Heart left ventricle (tissue), 16 donors: ENCODE measurements around the gene ATG14. TPM values are rescaled to one million over a fixed set of nuclear protein-coding genes. Genes with fewer than 3 reads are reported as not detected.

Experiments
- ATAC-seq, 4 donors: fragments of 200-7000 bp; cut with Tn5 transposase; one replicate each; pipeline ENCODE4 v1.9.1; 2020 to 2022; ENCODE audit warnings: moderate library complexity in 4 of 4, mild to moderate bottlenecking in 3 of 4, moderate number of reproducible peaks in 1 of 4
- DNase-seq, 5 donors: peaks; one replicate each; pipeline ENCODE4 v3.0.0-alpha.2; 2020
- H3K27ac ChIP-seq, 12 donors: fragments of 200-600 bp; sonication (generic) in 4 of 12; one replicate each; pipeline versions ENCODE4 v1.5.0 to v1.8.0; 2016 to 2022; ENCODE audit warnings: mild to moderate bottlenecking in 2 of 12
- H3K27me3 ChIP-seq, 9 donors: fragments of 200-600 bp; sonication (generic) in 2 of 9; one replicate each; pipeline versions ENCODE4 v1.5.1 to v1.8.0; 2016 to 2022; ENCODE audit warnings: mild to moderate bottlenecking in 3 of 9
- H3K36me3 ChIP-seq, 9 donors: fragments of 200-600 bp; sonication (generic) in 2 of 9; one replicate each; pipeline versions ENCODE4 v1.5.0 to v1.8.0; 2018 to 2022; ENCODE audit warnings: mild to moderate bottlenecking in 2 of 9
- H3K4me1 ChIP-seq, 12 donors: fragments of 200-600 bp; sonication (generic) in 4 of 12; one replicate each; pipeline versions ENCODE4 v1.5.0 to v1.8.0; 2016 to 2022; ENCODE audit warnings: mild to moderate bottlenecking in 3 of 12
- H3K4me3 ChIP-seq, 12 donors: fragments of 200-600 bp; sonication (generic) in 4 of 12; one replicate each; pipeline versions ENCODE4 v1.5.0 to v1.8.0; 2017 to 2022; ENCODE audit warnings: mild to moderate bottlenecking in 9 of 12, moderate library complexity in 4 of 12
- H3K9me3 ChIP-seq, 12 donors: fragments of 200-600 bp; sonication (generic) in 4 of 12; one replicate each; pipeline versions ENCODE4 v1.5.0 to v1.8.0; 2016 to 2022; ENCODE audit warnings: mild to moderate bottlenecking in 1 of 12
- CTCF ChIP-seq, 12 donors: fragments of 200-600 bp; sonication (generic) in 4 of 12; IDR thresholded peaks; one replicate each; pipeline versions ENCODE4 v1.5.0 to v1.8.0; 2018 to 2022; ENCODE audit warnings: antibody characterized with exemption in 12 of 12, mild to moderate bottlenecking in 5 of 12
- POLR2A ChIP-seq, 2 donors: fragments of 450-650 bp; IDR thresholded peaks; one replicate each; pipeline ENCODE4 v1.6.1; 2017; ENCODE audit warnings: antibody characterized with exemption in 2 of 2, mild to moderate bottlenecking in 2 of 2, moderate library complexity in 2 of 2
- WGBS, 4 donors: extraction: QIAGEN DNeasy Blood & Tissue Kit in 2 of 4; methylation state at CpG; one replicate each; pipeline versions ENCODE4 v1.1.5 to v1.1.7; 2013 to 2018; 5-methylcytosine and 5-hydroxymethylcytosine counted together
- intact Hi-C, 10 donors: fragments of 100-400 bp; cut with DNase I; formaldehyde crosslinking; loops; one replicate each; pipeline versions ENCODE4 v1.11.1 to v1.14.2; 2022
- polyA plus RNA-seq, 2 donors: library from polyadenylated mRNA; stranded (reverse); fragments of 200-250 nt; gene quantifications; one replicate each; pipeline ENCODE4 v1.2.3, GENCODE V29; 2013
- total RNA-seq, 9 donors: library from RNA; depleted of rRNA in 2 of 9; stranded (reverse); fragments of >200 nt in 2 of 9; fragmentation: NEBNext Ultra II Directional in 3 of 9; extraction: Animal tissue kit (Norgen Biotek cat#: 25700) in 3 of 9; gene quantifications; one replicate each; pipeline versions ENCODE4 v1.1.0 to v1.2.4, GENCODE V29; 2016 to 2023
- donor health status: ischemic (EF 13 %, LVEDD 7.1; RV severe dilation, severe dysfunction).
- donor health status: healthy with polysubstance abuse.
- donor health status: DM: no; HTN: yes; CAD: no.
- donor health status: DM: no; HTN: no; CAD: no.
- donor health status: ischemic (EF 25% LVEDD 6.9; RV normal size, moderate dysfunction).
- donor health status: ischemic (EF 25% LVEDD 5.7; RV mildly dilated, moderate dysfunction).
- donor health status: healthy.
- donor health status: DM: yes; HTN: yes; CAD: no.
- donor health status: ischemic (EF 35%, LVEDD 5.7; RV mildly dilated, moderate dysfunction).
- donor health status: nonischemic (EF 11% LVEDD 7.7; RV severe dilation, severe dysfunction).
- donor health status: DM: yes; HTN: yes; CAD: no.
- donor health status: PGD.
- donor health status: ischemic (EF 29% LVEDD 5.4; RV normal size, mild dysfunction).
- donor health status: nonischemic (EF 23%, LVEDD 6.1; RV moderate dilation, normal function).

ATG14 gene
- total and polyA plus RNA-seq, 11 donors, result 5.9 to 16.2 (median 12.5) TPM

- ATAC-seq (no peak), DNase-seq (no peak)
- Histone ChIP-seq H3K36me3 (peaks cover 0 to 4% (median 2%) of the 10 kb centered on the region in 9 donors), H3K4me3 (no peak overlapping the region), H3K9me3 (no peaks in the 10 kb centered on the region), H3K27me3 (no peaks in the 10 kb centered on the region), H3K4me1 (peaks cover 0 to 51% (median 28%) of the 10 kb centered on the region in 12 donors), H3K27ac (no peak overlapping the region)
- no peak for TF ChIP-seq CTCF (IDR thresholded peaks at IDR 0.05)
- no peak for TF ChIP-seq POLR2A (IDR thresholded peaks at IDR 0.05)
- intact Hi-C loops, result no loop called here
- 80 to 90% (median 87%) methylated on average over 6 of the region's 6 CpGs for WGBS, 4 donors
Observed at GRCh38 chr14:55401751-55402150, 9.9 kb downstream of the ATG14 start.

- ATAC-seq (peak in 2 of 4 donors; percentile 38), DNase-seq (no peak)
- H3K9me3 ChIP-seq, result no peaks in the 10 kb centered on the region
- TF ChIP-seq POLR2A (IDR thresholded peaks at IDR 0.05), result no peak
- TF ChIP-seq CTCF (IDR thresholded peaks at IDR 0.05), result no peak
- intact Hi-C loops, result no loop called here
- H3K27ac ChIP-seq, result peak overlapping the region in 6 of 12 donors; percentile 8 to 68 (median 41)
- WGBS, 4 donors, result 49 to 66% (median 54%) methylated on average over 2 of the region's 2 CpGs
- peaks cover 0 to 44% (median 28%) of the 10 kb centered on the region in 12 donors for H3K4me1 ChIP-seq
- no peak overlapping the region for H3K4me3 ChIP-seq
- H3K27me3 ChIP-seq, result no peaks in the 10 kb centered on the region
- peaks cover 0 to 23% (median 19%) of the 10 kb centered on the region in 9 donors for H3K36me3 ChIP-seq
Observed at GRCh38 chr14:55399852-55400251, 11.8 kb downstream of the ATG14 start.

- H3K36me3 ChIP-seq, result peaks cover 0 to 30% (median 26%) of the 10 kb centered on the region in 9 donors
- peak in 1 of 4 donors; percentile 5 for ATAC-seq
- no peak overlapping the region for H3K4me3 ChIP-seq
- 69 to 84% (median 75%) methylated on average over 1 of the region's 1 CpG for WGBS, 4 donors
- no peaks in the 10 kb centered on the region for H3K9me3 ChIP-seq
- H3K27me3 ChIP-seq, result no peaks in the 10 kb centered on the region
- H3K27ac ChIP-seq, result peak overlapping the region in 9 of 12 donors; percentile 4 to 68 (median 57)
- H3K4me1 ChIP-seq, result peaks cover 0 to 37% (median 24%) of the 10 kb centered on the region in 12 donors
- no peak for TF ChIP-seq CTCF (IDR thresholded peaks at IDR 0.05)
- no peak for DNase-seq
- intact Hi-C loops, result no loop called here
Observed at GRCh38 chr14:55399183-55399582, 12.4 kb downstream of the ATG14 start.

GRCh38 chr14:55398679-55399078 lies 13.0 kb downstream of the ATG14 start:
- intact Hi-C loops, result no loop called here
- peak; percentile 87 to 93 (median 91) for ATAC-seq
- WGBS, 4 donors, result 55 to 67% (median 62%) methylated on average over 5 of the region's 5 CpGs

More at GRCh38 chr14:55398679-55399078, 13.0 kb downstream of the ATG14 start:
- H3K36me3 ChIP-seq, result peaks cover 0 to 35% (median 31%) of the 10 kb centered on the region in 9 donors
- TF ChIP-seq CTCF (IDR thresholded peaks at IDR 0.05), result no peak
- no peaks in the 10 kb centered on the region for H3K9me3 ChIP-seq
- H3K27ac ChIP-seq, result peak overlapping the region in 11 of 12 donors; percentile 8 to 68 (median 53)
- H3K27me3 ChIP-seq, result no peaks in the 10 kb centered on the region
- H3K4me3 ChIP-seq, result no peak overlapping the region
- peaks cover 0 to 32% (median 21%) of the 10 kb centered on the region in 12 donors for H3K4me1 ChIP-seq
- peak in 1 of 5 donors; percentile 37 for DNase-seq
